ENCODE data around the gene PNO1.

DNA sequence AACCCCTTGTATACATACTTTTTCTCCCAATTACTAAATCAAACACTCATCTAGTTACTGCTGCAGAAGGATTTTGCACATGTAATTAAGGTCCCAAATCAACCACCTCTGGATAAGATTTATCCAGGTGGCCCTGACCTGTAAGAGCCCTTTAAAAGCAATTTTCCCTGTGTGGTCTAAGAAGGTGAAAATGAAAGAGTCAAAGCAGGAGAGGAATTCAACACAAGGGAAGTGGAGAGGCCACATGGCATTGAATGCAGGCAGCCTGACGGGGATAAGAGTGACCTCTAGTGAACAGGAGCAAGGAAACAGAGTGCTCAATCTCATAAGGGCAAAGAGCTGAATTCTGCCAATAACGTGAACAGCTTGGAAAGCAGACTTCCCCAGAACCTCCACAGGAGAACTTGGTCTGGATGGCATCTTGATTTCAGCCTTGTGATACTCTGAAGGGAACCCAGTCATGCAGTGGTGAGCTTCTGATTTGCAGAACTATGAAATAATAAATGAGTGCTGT, 67.5 kb downstream of the PNO1 start:
- no peak for TF ChIP-seq POLR2A (IDR thresholded peaks at IDR 0.05)
- TF ChIP-seq, protein P1, sequence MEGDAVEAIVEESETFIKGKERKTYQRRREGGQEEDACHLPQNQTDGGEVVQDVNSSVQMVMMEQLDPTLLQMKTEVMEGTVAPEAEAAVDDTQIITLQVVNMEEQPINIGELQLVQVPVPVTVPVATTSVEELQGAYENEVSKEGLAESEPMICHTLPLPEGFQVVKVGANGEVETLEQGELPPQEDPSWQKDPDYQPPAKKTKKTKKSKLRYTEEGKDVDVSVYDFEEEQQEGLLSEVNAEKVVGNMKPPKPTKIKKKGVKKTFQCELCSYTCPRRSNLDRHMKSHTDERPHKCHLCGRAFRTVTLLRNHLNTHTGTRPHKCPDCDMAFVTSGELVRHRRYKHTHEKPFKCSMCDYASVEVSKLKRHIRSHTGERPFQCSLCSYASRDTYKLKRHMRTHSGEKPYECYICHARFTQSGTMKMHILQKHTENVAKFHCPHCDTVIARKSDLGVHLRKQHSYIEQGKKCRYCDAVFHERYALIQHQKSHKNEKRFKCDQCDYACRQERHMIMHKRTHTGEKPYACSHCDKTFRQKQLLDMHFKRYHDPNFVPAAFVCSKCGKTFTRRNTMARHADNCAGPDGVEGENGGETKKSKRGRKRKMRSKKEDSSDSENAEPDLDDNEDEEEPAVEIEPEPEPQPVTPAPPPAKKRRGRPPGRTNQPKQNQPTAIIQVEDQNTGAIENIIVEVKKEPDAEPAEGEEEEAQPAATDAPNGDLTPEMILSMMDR (IDR thresholded peaks at IDR 0.05) = no peak
